Endothelial cell of umbilical vein (primary cell): ENCODE measurements around the gene CYP46A1. TPM values are rescaled to one million over a fixed set of nuclear protein-coding genes. Genes with fewer than 3 reads are reported as not detected.

Experiments used
- BruUV-seq: library from RNA; stranded (reverse); fragments of 400-500 nt; replicated peaks from 2 replicates; lab custom pipeline; 2021; lab: Mats Ljungman, UMichigan
- CTCF ChIA-PET: fragments of 300-600, 350-600 bp; sonication (Branson Sonifier 250); formaldehyde crosslinking; loops from one replicate; lab custom pipeline; 2021; ENCODE audit warnings: antibody characterized with exemption, inconsistent platforms; lab: Charles Lee
- POLR2A ChIA-PET: fragments of 300-600, 350-600 bp; sonication (Branson Sonifier 250); formaldehyde crosslinking; loops from one replicate; lab custom pipeline; 2021; ENCODE audit warnings: antibody characterized with exemption, inconsistent platforms; lab: Charles Lee
- DNase-seq: peaks from one replicate; pipeline ENCODE4 v3.0.0-alpha.2; 2011; ENCODE audit warnings: low read depth, low spot score
- FAIRE-seq: peaks from 2 replicates; lab custom pipeline; 2011; peaks lifted over from hg19 to GRCh38; lab: Jason Lieb, UNC
- H2AFZ ChIP-seq: 2 replicates; pipeline ENCODE4 v1.6.0; 2012; ENCODE audit warnings: low read depth, low read length, control low read depth, inconsistent platforms
- H3K27ac ChIP-seq: 2 replicates; pipeline ENCODE4 v1.5.1; 2011; ENCODE audit warnings: low read depth, mild to moderate bottlenecking, control low read depth, low read length, moderate library complexity; ENCODE audit not compliant: insufficient read depth
- H3K27me3 ChIP-seq, 2 experiments: 2 replicates each; pipeline versions ENCODE4 v1.6.0 to v1.6.1; 2011; ENCODE audit warnings: low read length in 2 of 2, mixed read lengths in 1 of 2; ENCODE audit not compliant: control insufficient read depth in 2 of 2, insufficient read depth in 2 of 2
- H3K36me3 ChIP-seq, 2 experiments: 2 replicates in 1 of 2; 3 replicates in 1 of 2; pipeline ENCODE4 v1.5.1; 2011; ENCODE audit warnings: low read length in 2 of 2, mild to moderate bottlenecking in 1 of 2, moderate library complexity in 1 of 2; ENCODE audit not compliant: control insufficient read depth in 2 of 2, insufficient read depth in 2 of 2; ENCODE audit errors: extremely low read depth in 1 of 2
- H3K4me1 ChIP-seq: 3 replicates; pipeline ENCODE4 v1.5.1; 2011; ENCODE audit warnings: mild to moderate bottlenecking, low read length; ENCODE audit not compliant: control insufficient read depth, insufficient read depth; ENCODE audit errors: extremely low read depth
- H3K4me2 ChIP-seq: 2 replicates; pipeline ENCODE4 v1.6.1; 2011; ENCODE audit warnings: low read length, control low read depth, mixed read lengths; ENCODE audit not compliant: insufficient read depth
- H3K4me3 ChIP-seq, 3 experiments: fragments of 200-600 bp in 1 of 3; sonication (generic), shearing (Covaris generic) in 1 of 3; replicated peaks in 1 of 3; 2 replicates each; pipeline ENCODE4 v1.5.1; 2011 to 2016; ENCODE audit warnings: control low read depth in 3 of 3, low read length in 3 of 3, mild to moderate bottlenecking in 2 of 3, inconsistent platforms in 1 of 3, low read depth in 1 of 3, moderate library complexity in 1 of 3; ENCODE audit not compliant: insufficient read depth in 1 of 3
- H3K79me2 ChIP-seq: 2 replicates; pipeline ENCODE4 v1.6.0; 2012; ENCODE audit warnings: low read length, inconsistent platforms; ENCODE audit not compliant: control insufficient read depth, insufficient read depth
- H3K9ac ChIP-seq: replicated peaks from 2 replicates; pipeline ENCODE3; 2011; ENCODE audit warnings: low read length, control low read depth; ENCODE audit not compliant: insufficient read depth; ENCODE audit errors: extremely low read depth
- H3K9me1 ChIP-seq: replicated peaks from 3 replicates; pipeline ENCODE4 v1.6.0; 2011; ENCODE audit warnings: mild to moderate bottlenecking, low read length; ENCODE audit not compliant: control insufficient read depth, insufficient read depth; ENCODE audit errors: extremely low read depth
- H3K9me3 ChIP-seq: replicated peaks from 2 replicates; pipeline ENCODE4 v1.5.1; 2012; ENCODE audit warnings: low read length, inconsistent platforms; ENCODE audit not compliant: control insufficient read depth, insufficient read depth
- H4K20me1 ChIP-seq: replicated peaks from 2 replicates; pipeline ENCODE3; 2011; ENCODE audit warnings: mild to moderate bottlenecking, low read length; ENCODE audit not compliant: control insufficient read depth, insufficient read depth; ENCODE audit errors: extremely low read depth
- EZH2 ChIP-seq: IDR thresholded peaks from 2 replicates; pipeline ENCODE4 v1.6.1; 2012; ENCODE audit warnings: borderline replicate concordance, low read depth, mild to moderate bottlenecking, moderate library complexity, low read length, inconsistent platforms; ENCODE audit not compliant: severe bottlenecking
- FOS ChIP-seq: IDR thresholded peaks from 2 replicates; pipeline ENCODE4 v1.6.1; 2011; ENCODE audit warnings: mild to moderate bottlenecking, low read length, moderate library complexity, borderline replicate concordance; ENCODE audit not compliant: insufficient read depth
- GATA2 ChIP-seq: IDR thresholded peaks from 2 replicates; pipeline ENCODE4 v1.7.0; 2011; ENCODE audit warnings: low read depth, mild to moderate bottlenecking, moderate library complexity, mixed read lengths, low read length; ENCODE audit not compliant: insufficient read length, insufficient read depth
- JUN ChIP-seq: IDR thresholded peaks from 2 replicates; pipeline ENCODE4 v1.6.1; 2011; ENCODE audit warnings: borderline replicate concordance, low read depth; ENCODE audit not compliant: insufficient read length, insufficient read depth
- MAX ChIP-seq: IDR thresholded peaks from 2 replicates; pipeline ENCODE4 v1.6.1; 2011; ENCODE audit not compliant: insufficient read depth, insufficient read length
- MYC ChIP-seq: IDR thresholded peaks from one replicate; pipeline ENCODE4 v1.6.1; 2011; ENCODE audit warnings: mild to moderate bottlenecking, low read depth, low read length
- POLR2A ChIP-seq: IDR thresholded peaks from 2 replicates; pipeline ENCODE4 v1.6.1; 2012; ENCODE audit warnings: low read depth, mild to moderate bottlenecking, control low read depth, low read length
- POLR2AphosphoS5 ChIP-seq: IDR thresholded peaks from 2 replicates; pipeline ENCODE4 v1.6.1; 2012; ENCODE audit warnings: low read depth, mild to moderate bottlenecking, control low read depth, low read length, moderate library complexity; ENCODE audit not compliant: insufficient read depth
- dilution Hi-C: fragments of 300-500 bp; cut with MboI; formaldehyde crosslinking; loops from one replicate; pipeline ENCODE4 v1.15.0; 2019; ENCODE audit warnings: low sequenced_read_pairs; ENCODE audit not compliant: extremely low pct_ligation_motif_present
- intact Hi-C: fragments of 100-400 bp; cut with micrococcal nuclease; formaldehyde crosslinking; loops from one replicate; pipeline ENCODE4 v1.10.0; 2022
- polyA plus RNA-seq, 4 experiments: library from polyadenylated mRNA; depleted of rRNA in 3 of 4; stranded (reverse) in 3 of 4; unstranded in 1 of 4; fragments of >200 nt; gene quantifications; 2 replicates each; pipeline versions ENCODE4 v1.2.1 to v1.2.3, GENCODE V29; 2011 to 2012; ENCODE audit warnings: missing spikeins in 1 of 4
- total RNA-seq: library from RNA; stranded (reverse); gene quantifications from 2 replicates; pipeline ENCODE4 v1.2.3, GENCODE V29; 2021
- TF ChIP-seq, protein P1 (sequence below), 2 donors: IDR thresholded peaks; 1 replicate in 1 of 2; 2 replicates in 1 of 2; pipeline ENCODE4 v1.5.1; 2011; ENCODE audit warnings: low read length in 2 of 2, mild to moderate bottlenecking in 2 of 2, moderate library complexity in 2 of 2, control low read depth in 1 of 2, inconsistent platforms in 1 of 2, low read depth in 1 of 2; ENCODE audit not compliant: insufficient read depth in 1 of 2; ENCODE audit errors: extremely low read depth in 1 of 2

CYP46A1 gene
- total and polyA plus RNA-seq, 2 donors (not counting 3 experiments of a cell fraction or from before 2014, with no cell fraction given), result 0.03 to 0.24 TPM

- BruUV-seq, result no TSS peak
- H3K4me2 ChIP-seq, result no peak overlapping the region
- H3K4me1 ChIP-seq, result peaks cover 8% of the 10 kb centered on the region
- FAIRE-seq (no peak), DNase-seq (no peak)
- dilution Hi-C loops (no loop called here), intact Hi-C loops (loop anchor here (1.0 to 5.0 kb wide), 5 partner anchors 51 to 265 kb away; no protein-coding TSS in a partner anchor)
- no peak overlapping the region for H3K4me3 ChIP-seq
- H3K9me1 ChIP-seq, result no peaks in the 10 kb centered on the region
- no peak overlapping the region for H2AFZ ChIP-seq
- no peaks in the 10 kb centered on the region for H4K20me1 ChIP-seq
- H3K79me2 ChIP-seq, result no peaks in the 10 kb centered on the region
- TF ChIP-seq JUN (no peak), GATA2 (no peak), EZH2 (no peak), MAX (no peak), FOS (no peak), POLR2AphosphoS5 (no peak), MYC (no peak), POLR2A (no peak)
- TF ChIP-seq, protein P1, sequence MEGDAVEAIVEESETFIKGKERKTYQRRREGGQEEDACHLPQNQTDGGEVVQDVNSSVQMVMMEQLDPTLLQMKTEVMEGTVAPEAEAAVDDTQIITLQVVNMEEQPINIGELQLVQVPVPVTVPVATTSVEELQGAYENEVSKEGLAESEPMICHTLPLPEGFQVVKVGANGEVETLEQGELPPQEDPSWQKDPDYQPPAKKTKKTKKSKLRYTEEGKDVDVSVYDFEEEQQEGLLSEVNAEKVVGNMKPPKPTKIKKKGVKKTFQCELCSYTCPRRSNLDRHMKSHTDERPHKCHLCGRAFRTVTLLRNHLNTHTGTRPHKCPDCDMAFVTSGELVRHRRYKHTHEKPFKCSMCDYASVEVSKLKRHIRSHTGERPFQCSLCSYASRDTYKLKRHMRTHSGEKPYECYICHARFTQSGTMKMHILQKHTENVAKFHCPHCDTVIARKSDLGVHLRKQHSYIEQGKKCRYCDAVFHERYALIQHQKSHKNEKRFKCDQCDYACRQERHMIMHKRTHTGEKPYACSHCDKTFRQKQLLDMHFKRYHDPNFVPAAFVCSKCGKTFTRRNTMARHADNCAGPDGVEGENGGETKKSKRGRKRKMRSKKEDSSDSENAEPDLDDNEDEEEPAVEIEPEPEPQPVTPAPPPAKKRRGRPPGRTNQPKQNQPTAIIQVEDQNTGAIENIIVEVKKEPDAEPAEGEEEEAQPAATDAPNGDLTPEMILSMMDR (IDR thresholded peaks at IDR 0.05; ENCODE audit: extremely low read depth in 1 of 2, insufficient read depth in 1 of 2, low read depth in 1 of 2, low read length in 2 of 2), result no peak
- H3K9me3 ChIP-seq, result no peaks in the 10 kb centered on the region
- no peak overlapping the region for H3K9ac ChIP-seq
- ChIA-PET CTCF (interaction anchor here (1.2 to 4.5 kb wide), 5 partner anchors 129 to 265 kb away, joined by 3 to 27 read pairs (median 11); no protein-coding TSS in a partner anchor), POLR2A (no interaction called here)
- H3K27ac ChIP-seq, result no peak overlapping the region
- peaks cover 0 to 7% of the 10 kb centered on the region in 2 experiments for H3K27me3 ChIP-seq
- no peaks in the 10 kb centered on the region for H3K36me3 ChIP-seq
Measured at GRCh38 chr14:99681832-99682148, 2.3 kb upstream of the CYP46A1 start.
